Heart left ventricle (tissue), 16 donors: Measurements from ENCODE around the gene NUDT16. TPM values are rescaled to one million over a fixed set of nuclear protein-coding genes. Genes with fewer than 3 reads are reported as not detected.

Source experiments
- ATAC-seq, 4 donors: fragments of 200-7000 bp; cut with Tn5 transposase; one replicate each; pipeline ENCODE4 v1.9.1; 2020 to 2022; ENCODE audit warnings: moderate library complexity in 4 of 4, mild to moderate bottlenecking in 3 of 4, moderate number of reproducible peaks in 1 of 4
- DNase-seq, 5 donors: peaks; one replicate each; pipeline ENCODE4 v3.0.0-alpha.2; 2020
- H3K27ac ChIP-seq, 12 donors: fragments of 200-600 bp; sonication (generic) in 4 of 12; one replicate each; pipeline versions ENCODE4 v1.5.0 to v1.8.0; 2016 to 2022; ENCODE audit warnings: mild to moderate bottlenecking in 2 of 12
- H3K27me3 ChIP-seq, 9 donors: fragments of 200-600 bp; sonication (generic) in 2 of 9; one replicate each; pipeline versions ENCODE4 v1.5.1 to v1.8.0; 2016 to 2022; ENCODE audit warnings: mild to moderate bottlenecking in 3 of 9
- H3K36me3 ChIP-seq, 9 donors: fragments of 200-600 bp; sonication (generic) in 2 of 9; one replicate each; pipeline versions ENCODE4 v1.5.0 to v1.8.0; 2018 to 2022; ENCODE audit warnings: mild to moderate bottlenecking in 2 of 9
- H3K4me1 ChIP-seq, 12 donors: fragments of 200-600 bp; sonication (generic) in 4 of 12; one replicate each; pipeline versions ENCODE4 v1.5.0 to v1.8.0; 2016 to 2022; ENCODE audit warnings: mild to moderate bottlenecking in 3 of 12
- H3K4me3 ChIP-seq, 12 donors: fragments of 200-600 bp; sonication (generic) in 4 of 12; one replicate each; pipeline versions ENCODE4 v1.5.0 to v1.8.0; 2017 to 2022; ENCODE audit warnings: mild to moderate bottlenecking in 9 of 12, moderate library complexity in 4 of 12
- H3K9me3 ChIP-seq, 12 donors: fragments of 200-600 bp; sonication (generic) in 4 of 12; one replicate each; pipeline versions ENCODE4 v1.5.0 to v1.8.0; 2016 to 2022; ENCODE audit warnings: mild to moderate bottlenecking in 1 of 12
- CTCF ChIP-seq, 12 donors: fragments of 200-600 bp; sonication (generic) in 4 of 12; IDR thresholded peaks; one replicate each; pipeline versions ENCODE4 v1.5.0 to v1.8.0; 2018 to 2022; ENCODE audit warnings: antibody characterized with exemption in 12 of 12, mild to moderate bottlenecking in 5 of 12
- POLR2A ChIP-seq, 2 donors: fragments of 450-650 bp; IDR thresholded peaks; one replicate each; pipeline ENCODE4 v1.6.1; 2017; ENCODE audit warnings: antibody characterized with exemption in 2 of 2, mild to moderate bottlenecking in 2 of 2, moderate library complexity in 2 of 2
- WGBS, 4 donors: extraction: QIAGEN DNeasy Blood & Tissue Kit in 2 of 4; methylation state at CpG; one replicate each; pipeline versions ENCODE4 v1.1.5 to v1.1.7; 2013 to 2018; 5-methylcytosine and 5-hydroxymethylcytosine counted together
- intact Hi-C, 10 donors: fragments of 100-400 bp; cut with DNase I; formaldehyde crosslinking; loops; one replicate each; pipeline versions ENCODE4 v1.11.1 to v1.14.2; 2022
- polyA plus RNA-seq, 2 donors: library from polyadenylated mRNA; stranded (reverse); fragments of 200-250 nt; gene quantifications; one replicate each; pipeline ENCODE4 v1.2.3, GENCODE V29; 2013
- total RNA-seq, 9 donors: library from RNA; depleted of rRNA in 2 of 9; stranded (reverse); fragments of >200 nt in 2 of 9; fragmentation: NEBNext Ultra II Directional in 3 of 9; extraction: Animal tissue kit (Norgen Biotek cat#: 25700) in 3 of 9; gene quantifications; one replicate each; pipeline versions ENCODE4 v1.1.0 to v1.2.4, GENCODE V29; 2016 to 2023
- donor health status: ischemic (EF 13 %, LVEDD 7.1; RV severe dilation, severe dysfunction).
- donor health status: healthy with polysubstance abuse.
- donor health status: DM: no; HTN: yes; CAD: no.
- donor health status: DM: no; HTN: no; CAD: no.
- donor health status: ischemic (EF 25% LVEDD 6.9; RV normal size, moderate dysfunction).
- donor health status: ischemic (EF 25% LVEDD 5.7; RV mildly dilated, moderate dysfunction).
- donor health status: healthy.
- donor health status: DM: yes; HTN: yes; CAD: no.
- donor health status: ischemic (EF 35%, LVEDD 5.7; RV mildly dilated, moderate dysfunction).
- donor health status: nonischemic (EF 11% LVEDD 7.7; RV severe dilation, severe dysfunction).
- donor health status: DM: yes; HTN: yes; CAD: no.
- donor health status: PGD.
- donor health status: ischemic (EF 29% LVEDD 5.4; RV normal size, mild dysfunction).
- donor health status: nonischemic (EF 23%, LVEDD 6.1; RV moderate dilation, normal function).

NUDT16 gene
- total and polyA plus RNA-seq, 11 donors: 27.6 to 68.2 (median 33.9) TPM

GRCh38 chr3:131435000-131435399 is 53.4 kb downstream of the NUDT16 start:
- H3K27me3 ChIP-seq: no peaks in the 10 kb centered on the region
- 90 to 100% (median 96%) methylated on average over 1 of the region's 1 CpG for WGBS, 4 donors
- intact Hi-C loops: no loop called here

More at GRCh38 chr3:131435000-131435399, 53.4 kb downstream of the NUDT16 start:
- Histone ChIP-seq H3K4me1 (no peaks in the 10 kb centered on the region), H3K9me3 (no peaks in the 10 kb centered on the region), H3K4me3 (no peak overlapping the region), H3K36me3 (no peaks in the 10 kb centered on the region), H3K27ac (no peak overlapping the region)
- TF ChIP-seq CTCF (IDR thresholded peaks at IDR 0.05) (no peak), POLR2A (IDR thresholded peaks at IDR 0.05) (no peak)
- no peak for DNase-seq
- ATAC-seq: no peak

Other genes starting within 250 kb of the NUDT16 start
- 10 to 100 TPM; 50.3 to 68.7 (median 51.9) TPM for gene MRPL3, start 121.2 kb downstream of the NUDT16 start, total RNA-seq
- 100 to 1,000 TPM in 1 of 2 donors, 10 to 100 TPM in 1; 51.9 to 137 TPM for gene MRPL3, start 121.2 kb downstream of the NUDT16 start, polyA plus RNA-seq